Cardiac muscle cell (in vitro differentiated cells and primary cell): ENCODE results near the gene C16orf46. TPM values are rescaled to one million over a fixed set of nuclear protein-coding genes. Genes with fewer than 3 reads are reported as not detected.

Experiments used
- DNase-seq, 2 donors: peaks; one replicate each; pipeline versions ENCODE4 v3.0.0 to v3.0.0-alpha.2; 2010 to 2017; ENCODE audit warnings: low read depth in 1 of 2, low spot score in 1 of 2
- H3K27ac ChIP-seq: fragments of 200-600 bp; sonication (generic); 2 replicates; pipeline ENCODE4 v1.5.1; 2016
- H3K27me3 ChIP-seq: fragments of 200-600 bp; sonication (generic); 2 replicates; pipeline ENCODE4 v1.6.0; 2016; ENCODE audit warnings: control low read depth
- H3K36me3 ChIP-seq: fragments of 200-600 bp; sonication (generic); 2 replicates; pipeline ENCODE4 v1.5.1; 2016; ENCODE audit warnings: control low read depth
- H3K4me1 ChIP-seq: fragments of 200-600 bp; sonication (generic); 2 replicates; pipeline ENCODE4 v1.8.1; 2017; ENCODE audit warnings: low read depth, mild to moderate bottlenecking, mixed run types
- H3K4me3 ChIP-seq: fragments of 200-600 bp; sonication (generic); 2 replicates; pipeline ENCODE4 v1.5.1; 2016; ENCODE audit warnings: mild to moderate bottlenecking
- H3K9me3 ChIP-seq: fragments of 200-600 bp; sonication (generic); 2 replicates; pipeline ENCODE4 v1.5.1; 2017; ENCODE audit warnings: low read depth, mild to moderate bottlenecking, control low read depth
- CTCF ChIP-seq: IDR thresholded peaks from 2 replicates; pipeline ENCODE4 v1.5.1; 2012; ENCODE audit warnings: low read depth, mild to moderate bottlenecking, low read length
- polyA plus RNA-seq: library from polyadenylated mRNA; unstranded; fragments of >200 nt; fragmentation: Nextera tagmentation; extraction: Ambion mirVana; gene quantifications from 2 replicates; pipeline ENCODE4 v1.2.1, GENCODE V29; 2016
- total RNA-seq: library from RNA; depleted of rRNA; stranded (reverse); fragments of >200 nt; gene quantifications from 2 replicates; pipeline ENCODE4 v1.2.3, GENCODE V29; 2016

The C16orf46 gene
- total and polyA plus RNA-seq, 2 experiments from 2014 or later, result 0.60 TPM

DNA sequence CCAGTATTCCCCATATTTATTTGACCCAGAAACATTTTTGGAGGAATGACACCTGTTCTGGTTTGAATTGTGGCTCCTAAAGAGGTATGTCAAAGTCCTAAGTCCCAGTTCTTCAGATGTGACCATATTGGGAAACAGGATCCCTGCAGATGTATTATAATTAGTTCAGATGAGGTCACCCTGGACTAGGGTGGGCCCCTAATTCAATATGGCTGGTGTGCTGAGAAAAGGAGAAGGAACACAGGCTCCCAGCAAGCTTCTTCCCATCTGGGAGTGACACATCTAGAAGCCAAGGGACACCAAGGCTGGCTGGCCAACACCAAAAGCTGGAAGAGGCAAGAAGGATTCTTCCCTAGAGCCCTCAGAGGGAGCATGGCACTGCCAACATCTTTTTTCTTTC is 22.9 kb upstream of the C16orf46 start:
- Histone ChIP-seq H3K4me3 (no peak overlapping the region), H3K36me3 (no peaks in the 10 kb centered on the region), H3K27ac (no peak overlapping the region), H3K4me1 (no peaks in the 10 kb centered on the region), H3K9me3 (no peaks in the 10 kb centered on the region), H3K27me3 (no peaks in the 10 kb centered on the region)
- TF ChIP-seq CTCF, result no peak
- no peak for DNase-seq

- H3K27me3 ChIP-seq, result no peaks in the 10 kb centered on the region
- H3K27ac ChIP-seq, result no peak overlapping the region
- no peaks in the 10 kb centered on the region for H3K9me3 ChIP-seq
- DNase-seq, result no peak
- no peaks in the 10 kb centered on the region for H3K4me1 ChIP-seq
- TF ChIP-seq CTCF, result no peak
- H3K4me3 ChIP-seq, result no peak overlapping the region
- no peaks in the 10 kb centered on the region for H3K36me3 ChIP-seq
These were observed 20.2 kb upstream of the C16orf46 start for GRCh38 chr16:81097230-81097629.

- no peak for DNase-seq
- H3K36me3 ChIP-seq, result no peaks in the 10 kb centered on the region
- no peak overlapping the region for H3K4me3 ChIP-seq
These were observed 19.7 kb upstream of the C16orf46 start for GRCh38 chr16:81096715-81097208.

GRCh38 chr16:81095953-81096714 is 19.1 kb upstream of the C16orf46 start, which contains the start of gene GCSH:
Gene GCSH, minus strand, starts transcription at chr16:81096395. Its CDS starts 117 bp downstream, at chr16:81096278.
- peak; percentile 99 to 100 for DNase-seq
- Histone ChIP-seq H3K27ac (peak within 1 kb of the TSS; percentile 69), H3K4me3 (peak within 1 kb of the TSS; percentile 73), H3K4me1 (no peaks in the 10 kb centered on the region), H3K27me3 (no peaks in the 10 kb centered on the region), H3K36me3 (no peaks in the 10 kb centered on the region), H3K9me3 (no peaks in the 10 kb centered on the region)
- TF ChIP-seq CTCF, result no peak

More at GRCh38 chr16:81096715-81097208, 19.7 kb upstream of the C16orf46 start:
- Histone ChIP-seq H3K4me1 (no peaks in the 10 kb centered on the region), H3K9me3 (no peaks in the 10 kb centered on the region), H3K27ac (no peak overlapping the region), H3K27me3 (no peaks in the 10 kb centered on the region)
- no peak for TF ChIP-seq CTCF

DNA sequence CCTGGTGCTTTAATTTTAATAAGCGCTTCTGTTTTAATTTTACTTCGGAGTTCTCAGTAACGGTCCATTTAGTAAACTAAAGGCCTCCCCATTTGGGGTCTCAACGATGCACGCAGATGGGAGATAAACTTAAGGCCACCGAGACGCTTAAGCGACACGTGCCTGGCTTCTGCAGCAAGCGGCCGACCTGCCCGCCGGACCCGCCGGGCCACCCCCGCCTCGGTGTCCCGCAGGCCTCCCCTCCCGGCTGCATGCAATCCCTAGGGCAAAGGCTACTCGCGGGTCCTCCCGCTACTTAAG is 18.6 kb upstream of the C16orf46 start:
- TF ChIP-seq CTCF, result no peak

More for the DNA sequence above, 18.6 kb upstream of the C16orf46 start:
- peak overlapping the region; percentile 69 for H3K27ac ChIP-seq
- no peaks in the 10 kb centered on the region for H3K27me3 ChIP-seq
- no peaks in the 10 kb centered on the region for H3K36me3 ChIP-seq
- no peaks in the 10 kb centered on the region for H3K4me1 ChIP-seq
- peak overlapping the region; percentile 73 for H3K4me3 ChIP-seq
- H3K9me3 ChIP-seq, result no peaks in the 10 kb centered on the region
- DNase-seq, result no peak
